ENCODE data around the gene PTPN11.
"Not testable (repeated sequence)": the region's sequence is repeated elsewhere in the genome, so short reads cannot be mapped to it uniquely, and the experiment has no call there.

PTPN11 gene

DNA sequence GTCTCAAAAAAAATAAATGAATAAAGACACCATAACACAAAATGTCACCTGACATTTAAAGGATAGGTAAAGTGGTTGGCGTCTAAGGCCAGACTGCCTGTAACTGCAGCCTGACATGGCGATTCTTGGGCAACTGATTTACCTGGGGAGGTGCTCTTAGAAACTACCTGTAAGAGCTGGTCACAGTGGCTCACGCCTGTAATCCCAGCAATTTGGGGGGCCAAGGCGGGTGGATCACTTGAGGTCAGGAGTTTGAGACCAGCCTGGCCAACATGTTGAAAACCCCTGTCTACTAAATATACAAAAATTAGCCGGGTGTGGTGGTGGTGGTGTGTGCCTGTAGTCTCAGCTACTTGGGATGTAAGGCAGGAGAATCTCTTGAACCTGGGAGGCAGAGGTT is 17.7 kb upstream of the PTPN11 start:
- H4K20me1 ChIP-seq (ENCODE audit: control insufficient read depth, insufficient read depth, low read depth, low read length): peaks cover 4% of the 10 kb centered on the region; the same call in 1 of the 2 replicates
- no peak overlapping the region for H3K27ac ChIP-seq (ENCODE audit: low read depth, low read length)
- no peaks in the 10 kb centered on the region for H3K27me3 ChIP-seq (ENCODE audit: control insufficient read depth, low read length)
- H3K79me2 ChIP-seq (ENCODE audit: control insufficient read depth, low read length): no peaks in the 10 kb centered on the region
- no peaks in the 10 kb centered on the region for H3K9me2 ChIP-seq (replicated peaks; ENCODE audit: control insufficient read depth, low read length)
- no peak for TF ChIP-seq EZH2phosphoT487 (IDR thresholded peaks at IDR 0.05; ENCODE audit: borderline replicate concordance, low read length)
- TF ChIP-seq CTCF (IDR thresholded peaks at IDR 0.05; ENCODE audit: low read depth, low read length, poor library complexity, severe bottlenecking): no peak
- peaks cover 37% of the 10 kb centered on the region for H3F3A ChIP-seq (ENCODE audit: control insufficient read depth, insufficient read depth)
- H3K4me1 ChIP-seq (ENCODE audit: control insufficient read depth, low read length): no peaks in the 10 kb centered on the region
- H3K4me2 ChIP-seq (ENCODE audit: low read length): no peak overlapping the region
- no peaks in the 10 kb centered on the region for H3K9me3 ChIP-seq (ENCODE audit: control insufficient read depth, insufficient read depth, low read length)
- peaks cover 21% of the 10 kb centered on the region for H3K36me3 ChIP-seq (ENCODE audit: control insufficient read depth, low read length)
- no peak overlapping the region for H3K4me3 ChIP-seq (ENCODE audit: low read length)

GRCh38 chr12:112401903-112402498 is 16.7 kb upstream of the PTPN11 start:
- no peak overlapping the region for H3K27ac ChIP-seq (ENCODE audit: low read depth, low read length)
- H3K36me3 ChIP-seq (ENCODE audit: control insufficient read depth, low read length): peaks cover 31% of the 10 kb centered on the region
- peaks cover 47% of the 10 kb centered on the region for H3F3A ChIP-seq (ENCODE audit: control insufficient read depth, insufficient read depth)
- no peak overlapping the region for H3K4me2 ChIP-seq (ENCODE audit: low read length)
- H4K20me1 ChIP-seq (ENCODE audit: control insufficient read depth, insufficient read depth, low read depth, low read length): peaks cover 6% of the 10 kb centered on the region; the same call in 1 of the 2 replicates
- no peaks in the 10 kb centered on the region for H3K27me3 ChIP-seq (ENCODE audit: control insufficient read depth, low read length)
- TF ChIP-seq CTCF (IDR thresholded peaks at IDR 0.05; ENCODE audit: low read depth, low read length, poor library complexity, severe bottlenecking): no peak
- TF ChIP-seq EZH2phosphoT487 (IDR thresholded peaks at IDR 0.05; ENCODE audit: borderline replicate concordance, low read length): no peak
- no peaks in the 10 kb centered on the region for H3K9me3 ChIP-seq (ENCODE audit: control insufficient read depth, insufficient read depth, low read length)
- peaks cover 5% of the 10 kb centered on the region for H3K79me2 ChIP-seq (ENCODE audit: control insufficient read depth, low read length)
- no peaks in the 10 kb centered on the region for H3K9me2 ChIP-seq (replicated peaks; ENCODE audit: control insufficient read depth, low read length)
- H3K4me3 ChIP-seq (ENCODE audit: low read length): no peak overlapping the region
- peaks cover 2% of the 10 kb centered on the region for H3K4me1 ChIP-seq (ENCODE audit: control insufficient read depth, low read length)

- Histone ChIP-seq H3F3A (ENCODE audit: control insufficient read depth, insufficient read depth) (peaks cover 76% of the 10 kb centered on the region), H3K79me2 (ENCODE audit: control insufficient read depth, low read length) (peaks cover 29% of the 10 kb centered on the region), H4K20me1 (ENCODE audit: control insufficient read depth, insufficient read depth, low read depth, low read length) (peaks cover 16% of the 10 kb centered on the region), H3K27ac (ENCODE audit: low read depth, low read length) (0 out of 2 replicates have a peak overlapping the region, but pooled peaks have one; percentile 82), H3K4me1 (ENCODE audit: control insufficient read depth, low read length) (peaks cover 22% of the 10 kb centered on the region), H3K9me2 (replicated peaks; ENCODE audit: control insufficient read depth, low read length) (no peaks in the 10 kb centered on the region), H3K4me3 (ENCODE audit: low read length) (peak overlapping the region; percentile 86), H3K9me3 (ENCODE audit: control insufficient read depth, insufficient read depth, low read length) (no peaks in the 10 kb centered on the region), H3K36me3 (ENCODE audit: control insufficient read depth, low read length) (peaks cover 54% of the 10 kb centered on the region), H3K4me2 (ENCODE audit: low read length) (peak overlapping the region; percentile 61), H3K27me3 (ENCODE audit: control insufficient read depth, low read length) (no peaks in the 10 kb centered on the region)
- TF ChIP-seq EZH2phosphoT487 (IDR thresholded peaks at IDR 0.05; ENCODE audit: borderline replicate concordance, low read length) (no peak), CTCF (IDR thresholded peaks at IDR 0.05; ENCODE audit: low read depth, low read length, poor library complexity, severe bottlenecking) (no peak)
Observed at GRCh38 chr12:112406519-112407488, 11.9 kb upstream of the PTPN11 start.

DNA sequence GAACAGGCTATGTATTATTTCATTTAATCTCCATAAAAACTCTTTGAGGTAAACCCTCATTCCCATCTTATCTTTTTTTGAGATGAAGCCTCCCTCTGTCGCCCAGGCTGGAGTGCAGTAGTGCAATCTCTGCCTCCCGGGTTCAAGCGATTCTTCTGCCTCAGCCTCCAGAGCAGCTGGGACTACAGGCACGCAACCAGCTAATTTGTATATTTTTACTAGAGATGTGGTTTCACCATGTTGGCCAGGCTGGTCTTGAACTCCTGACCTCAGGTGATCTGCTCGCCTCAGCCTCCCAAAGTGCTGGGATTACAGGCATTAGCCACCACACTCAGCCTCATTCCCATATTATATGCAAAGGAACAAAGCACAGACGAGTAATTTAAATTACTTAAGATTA is 11.1 kb upstream of the PTPN11 start:
- Histone ChIP-seq H3K36me3 (ENCODE audit: control insufficient read depth, low read length) (peaks cover 54% of the 10 kb centered on the region), H4K20me1 (ENCODE audit: control insufficient read depth, insufficient read depth, low read depth, low read length) (peaks cover 16% of the 10 kb centered on the region), H3K4me3 (ENCODE audit: low read length) (peak overlapping the region; percentile 86), H3K79me2 (ENCODE audit: control insufficient read depth, low read length) (peaks cover 29% of the 10 kb centered on the region), H3F3A (ENCODE audit: control insufficient read depth, insufficient read depth) (peaks cover 68% of the 10 kb centered on the region), H3K4me2 (ENCODE audit: low read length) (peak overlapping the region; percentile 61), H3K27ac (ENCODE audit: low read depth, low read length) (peak overlapping the region; percentile 82; the same call in 1 of the 2 replicates), H3K4me1 (ENCODE audit: control insufficient read depth, low read length) (peaks cover 22% of the 10 kb centered on the region)
- H3K9me3 ChIP-seq (ENCODE audit: control insufficient read depth, insufficient read depth, low read length); H3K9me2 ChIP-seq (replicated peaks; ENCODE audit: control insufficient read depth, low read length); H3K27me3 ChIP-seq (ENCODE audit: control insufficient read depth, low read length): not testable (repeated sequence)

All from DOHH2 (cell line).